MM.1S (cell line): ENCODE data around the gene TMEM127.

Source experiments
- DNase-seq: peaks from one replicate; pipeline ENCODE4 v3.0.0-alpha.2; 2015
- H2AFZ ChIP-seq: fragments of 300-600 bp; sonication (generic); 2 replicates; pipeline ENCODE4 v1.6.0; 2016; ENCODE audit warnings: antibody characterized with exemption, low read length
- H3F3A ChIP-seq: fragments of 300-600 bp; sonication (generic); 2 replicates; pipeline ENCODE4 v1.6.1; 2016; ENCODE audit warnings: mild to moderate bottlenecking, antibody characterized with exemption, low read length, moderate library complexity, mixed read lengths; ENCODE audit not compliant: insufficient read depth
- H3K27ac ChIP-seq: fragments of 300-600 bp; sonication (generic); 2 replicates; pipeline ENCODE4 v1.5.1; 2016; ENCODE audit warnings: mild to moderate bottlenecking, low read length
- H3K27me3 ChIP-seq: fragments of 300-600 bp; sonication (generic); replicated peaks from 2 replicates; pipeline ENCODE4 v1.6.0; 2016; ENCODE audit warnings: low read length; ENCODE audit not compliant: insufficient read depth
- H3K36me3 ChIP-seq: fragments of 300-600 bp; sonication (generic); replicated peaks from 2 replicates; pipeline ENCODE4 v1.6.1; 2016; ENCODE audit warnings: mild to moderate bottlenecking, low read length, mixed read lengths; ENCODE audit not compliant: insufficient read depth
- H3K4me1 ChIP-seq: fragments of 300-600 bp; sonication (generic); 2 replicates; pipeline ENCODE4 v1.6.1; 2016; ENCODE audit warnings: low read length, mixed read lengths
- H3K4me2 ChIP-seq: fragments of 300-600 bp; sonication (generic); 2 replicates; pipeline ENCODE4 v1.6.0; 2016; ENCODE audit warnings: low read depth, low read length
- H3K4me3 ChIP-seq: fragments of 300-600 bp; sonication (generic); 2 replicates; pipeline ENCODE4 v1.5.1; 2016; ENCODE audit warnings: low read length, mixed read lengths
- H3K79me2 ChIP-seq: fragments of 300-600 bp; sonication (generic); 2 replicates; pipeline ENCODE4 v1.6.1; 2016; ENCODE audit warnings: mixed run types, low read length, mixed read lengths
- H3K9ac ChIP-seq: fragments of 300-600 bp; sonication (generic); 2 replicates; pipeline ENCODE4 v1.6.1; 2016; ENCODE audit warnings: low read length, mixed read lengths
- H3K9me2 ChIP-seq: fragments of 300-600 bp; sonication (generic); replicated peaks from 2 replicates; pipeline ENCODE4 v1.6.1; 2016; ENCODE audit warnings: mild to moderate bottlenecking, low read length, mixed read lengths; ENCODE audit not compliant: insufficient read depth
- H3K9me3 ChIP-seq: fragments of 300-600 bp; sonication (generic); replicated peaks from 2 replicates; pipeline ENCODE4 v1.6.1; 2016; ENCODE audit warnings: mild to moderate bottlenecking, low read length, mixed read lengths; ENCODE audit not compliant: insufficient read depth
- H4K20me1 ChIP-seq: fragments of 300-600 bp; sonication (generic); 2 replicates; pipeline ENCODE4 v1.6.1; 2016; ENCODE audit warnings: mild to moderate bottlenecking, low read length, moderate library complexity, mixed read lengths; ENCODE audit not compliant: insufficient read depth
- CTCF ChIP-seq: fragments of 300-600 bp; sonication (generic); IDR thresholded peaks from 2 replicates; pipeline ENCODE4 v1.5.1; 2016; ENCODE audit warnings: antibody characterized with exemption, low read length, mixed read lengths
- EZH2 ChIP-seq: fragments of 300-600 bp; sonication (generic); optimal IDR thresholded peaks from 2 replicates; pipeline ENCODE3; 2017; ENCODE audit warnings: low read depth, mild to moderate bottlenecking, antibody characterized with exemption, low read length, mixed read lengths
- EZH2phosphoT487 ChIP-seq: fragments of 300-600 bp; sonication (generic); IDR thresholded peaks from 2 replicates; pipeline ENCODE4 v1.6.1; 2018; ENCODE audit warnings: antibody characterized with exemption, low read length

Gene TMEM127

GRCh38 chr2:96233880-96234316, 31.9 kb downstream of the TMEM127 start:
- Histone ChIP-seq H3K9me2 (no peaks in the 10 kb centered on the region), H3K27me3 (no peaks in the 10 kb centered on the region), H3K4me1 (peaks cover 12% of the 10 kb centered on the region), H3K79me2 (no peaks in the 10 kb centered on the region), H3K36me3 (no peaks in the 10 kb centered on the region), H4K20me1 (no peaks in the 10 kb centered on the region), H3K9ac (peak overlapping the region; percentile 9; the same call in 1 of the 2 replicates), H3F3A (peaks cover 8% of the 10 kb centered on the region; the same call in 1 of the 2 replicates), H3K4me3 (no peak overlapping the region), H3K9me3 (no peaks in the 10 kb centered on the region), H3K27ac (peak overlapping the region; percentile 35; the same call in 1 of the 2 replicates), H3K4me2 (peak overlapping the region; percentile 44; the same call in 1 of the 2 replicates), H2AFZ (peak overlapping the region; percentile 20; the same call in 1 of the 2 replicates)
- no peak for TF ChIP-seq EZH2
- peak; percentile 48 for TF ChIP-seq CTCF
- DNase-seq, result no peak

GRCh38 chr2:96233436-96233835, 32.4 kb downstream of the TMEM127 start:
- Histone ChIP-seq H3K4me1 (peaks cover 12% of the 10 kb centered on the region), H3K36me3 (no peaks in the 10 kb centered on the region), H2AFZ (no peak overlapping the region), H3K9me3 (no peaks in the 10 kb centered on the region), H4K20me1 (no peaks in the 10 kb centered on the region), H3K27me3 (no peaks in the 10 kb centered on the region), H3F3A (peaks cover 8% of the 10 kb centered on the region; the same call in 1 of the 2 replicates), H3K9ac (no peak overlapping the region), H3K27ac (peak overlapping the region; percentile 35; the same call in 1 of the 2 replicates), H3K4me3 (no peak overlapping the region), H3K79me2 (no peaks in the 10 kb centered on the region), H3K9me2 (no peaks in the 10 kb centered on the region), H3K4me2 (peak overlapping the region; percentile 22; the same call in 1 of the 2 replicates)
- no peak for TF ChIP-seq EZH2
- TF ChIP-seq CTCF, result no peak
- no peak for TF ChIP-seq EZH2phosphoT487
- DNase-seq, result no peak

- Histone ChIP-seq H4K20me1 (no peaks in the 10 kb centered on the region), H3K27ac (no peak overlapping the region), H3K4me1 (peaks cover 12% of the 10 kb centered on the region), H3K27me3 (no peaks in the 10 kb centered on the region), H3K79me2 (peaks cover 7% of the 10 kb centered on the region), H3K4me2 (no peak overlapping the region), H3F3A (peaks cover 8% of the 10 kb centered on the region; the same call in 1 of the 2 replicates), H3K4me3 (no peak overlapping the region), H3K9ac (no peak overlapping the region), H3K9me3 (no peaks in the 10 kb centered on the region), H2AFZ (no peak overlapping the region), H3K36me3 (no peaks in the 10 kb centered on the region), H3K9me2 (no peaks in the 10 kb centered on the region)
- TF ChIP-seq CTCF, result no peak
- TF ChIP-seq EZH2phosphoT487, result no peak
- TF ChIP-seq EZH2, result no peak
- DNase-seq, result no peak
These were observed 34.5 kb downstream of the TMEM127 start for GRCh38 chr2:96231316-96231715.
